Liver (tissue), 9 donors: Measurements from ENCODE around the gene PHAX. TPM values are rescaled to one million over a fixed set of nuclear protein-coding genes. Genes with fewer than 3 reads are reported as not detected.
"Not testable (repeated sequence)": the region's sequence is repeated elsewhere in the genome, so short reads cannot be mapped to it uniquely, and the experiment has no call there.

Experiments
- DNase-seq: peaks from one replicate; pipeline ENCODE4 v3.0.0-alpha.2; 2017; ENCODE audit warnings: low spot score
- H3K27ac ChIP-seq, 2 donors: one replicate each; pipeline ENCODE4 v1.7.0; 2013; ENCODE audit warnings: inconsistent platforms in 2 of 2, low read length in 2 of 2, control low read depth in 1 of 2, low read depth in 1 of 2, mild to moderate bottlenecking in 1 of 2
- H3K27me3 ChIP-seq, 4 donors: one replicate each; pipeline versions ENCODE4 v1.6.1 to v1.7.0; 2013; ENCODE audit warnings: low read length in 3 of 4, inconsistent platforms in 1 of 4, mild to moderate bottlenecking in 1 of 4, moderate library complexity in 1 of 4; ENCODE audit not compliant: control insufficient read depth in 4 of 4, insufficient read depth in 4 of 4
- H3K36me3 ChIP-seq, 4 donors: one replicate each; pipeline versions ENCODE4 v1.6.1 to v1.7.0; 2013; ENCODE audit warnings: low read length in 3 of 4, mild to moderate bottlenecking in 3 of 4, low read depth in 1 of 4, moderate library complexity in 1 of 4; ENCODE audit not compliant: control insufficient read depth in 4 of 4, insufficient read depth in 3 of 4
- H3K4me1 ChIP-seq, 4 donors: one replicate each; pipeline versions ENCODE4 v1.6.1 to v1.7.0; 2013; ENCODE audit warnings: low read length in 3 of 4, mild to moderate bottlenecking in 3 of 4, moderate library complexity in 1 of 4; ENCODE audit not compliant: control insufficient read depth in 4 of 4, insufficient read depth in 4 of 4
- H3K4me3 ChIP-seq, 3 donors: one replicate each; pipeline versions ENCODE4 v1.6.1 to v1.7.0; 2013; ENCODE audit warnings: low read length in 3 of 3, control low read depth in 1 of 3, low read depth in 1 of 3, mild to moderate bottlenecking in 1 of 3
- H3K9ac ChIP-seq, 2 donors: one replicate each; pipeline ENCODE4 v1.7.0; 2013; ENCODE audit warnings: low read length in 2 of 2, mild to moderate bottlenecking in 2 of 2, moderate library complexity in 2 of 2, control low read depth in 1 of 2, low read depth in 1 of 2
- H3K9me3 ChIP-seq, 4 donors: one replicate each; pipeline versions ENCODE4 v1.6.1 to v1.7.0; 2013; ENCODE audit warnings: low read length in 3 of 4; ENCODE audit not compliant: control insufficient read depth in 4 of 4
- ATF3 ChIP-seq: IDR thresholded peaks from 2 replicates; pipeline ENCODE4 v1.6.1; 2016; ENCODE audit warnings: antibody characterized with exemption
- FOXA1 ChIP-seq: IDR thresholded peaks from 2 replicates; pipeline ENCODE4 v1.6.1; 2016; ENCODE audit warnings: antibody characterized with exemption
- FOXA2 ChIP-seq: IDR thresholded peaks from 2 replicates; pipeline ENCODE4 v1.6.1; 2016; ENCODE audit warnings: antibody characterized with exemption
- GABPA ChIP-seq, 2 donors: IDR thresholded peaks in 1 of 2; conservative IDR thresholded peaks in 1 of 2; 2 replicates each; pipeline ENCODE4 v1.6.1; 2016; ENCODE audit warnings: antibody characterized with exemption in 2 of 2, mild to moderate bottlenecking in 1 of 2, moderate library complexity in 1 of 2
- HNF4A ChIP-seq, 2 donors: conservative IDR thresholded peaks; 2 replicates each; pipeline ENCODE4 v1.6.1; 2016; ENCODE audit warnings: antibody characterized with exemption in 2 of 2, mild to moderate bottlenecking in 2 of 2
- HNF4G ChIP-seq: IDR thresholded peaks from 2 replicates; pipeline ENCODE4 v1.6.1; 2016; ENCODE audit warnings: antibody characterized with exemption
- JUND ChIP-seq, 2 donors: IDR thresholded peaks; 2 replicates each; pipeline ENCODE4 v1.6.1; 2016; ENCODE audit warnings: antibody characterized with exemption in 2 of 2
- MAX ChIP-seq: IDR thresholded peaks from 2 replicates; pipeline ENCODE4 v1.6.1; 2016; ENCODE audit warnings: antibody characterized with exemption
- RAD21 ChIP-seq, 2 donors: IDR thresholded peaks; 2 replicates each; pipeline ENCODE4 v1.6.1; 2016; ENCODE audit warnings: antibody characterized with exemption in 2 of 2, mild to moderate bottlenecking in 2 of 2
- REST ChIP-seq: IDR thresholded peaks from 2 replicates; pipeline ENCODE4 v1.6.1; 2016; ENCODE audit warnings: antibody characterized with exemption, mild to moderate bottlenecking
- RXRA ChIP-seq, 2 donors: IDR thresholded peaks; 2 replicates each; pipeline ENCODE4 v1.6.1; 2017 to 2018; ENCODE audit warnings: antibody characterized with exemption in 2 of 2, mild to moderate bottlenecking in 1 of 2
- SP1 ChIP-seq: IDR thresholded peaks from 2 replicates; pipeline ENCODE4 v1.6.1; 2018; ENCODE audit warnings: antibody characterized with exemption, mild to moderate bottlenecking
- TAF1 ChIP-seq: conservative IDR thresholded peaks from 2 replicates; pipeline ENCODE4 v1.6.1; 2016; ENCODE audit warnings: antibody characterized with exemption, mild to moderate bottlenecking
- YY1 ChIP-seq: IDR thresholded peaks from 2 replicates; pipeline ENCODE4 v1.6.1; 2016; ENCODE audit warnings: antibody characterized with exemption, mild to moderate bottlenecking
- ZBTB33 ChIP-seq: IDR thresholded peaks from 2 replicates; pipeline ENCODE4 v1.6.1; 2016; ENCODE audit warnings: antibody characterized with exemption
- WGBS: extraction: QIAGEN DNeasy Blood & Tissue Kit; methylation state at CpG from one replicate; pipeline ENCODE4 v1.1.7; 2013; 5-methylcytosine and 5-hydroxymethylcytosine counted together
- polyA plus RNA-seq, 2 donors: library from polyadenylated mRNA; stranded (reverse) in 1 of 2; unstranded in 1 of 2; fragments of 200-250 nt in 1 of 2; fragments of >200 nt in 1 of 2; fragmentation: Nextera tagmentation in 1 of 2; extraction: Ambion mirVana in 1 of 2; gene quantifications; one replicate each; pipeline versions ENCODE4 v1.2.1 to v1.2.3, GENCODE V29; 2013 to 2015
- total RNA-seq, 2 donors: library from RNA; depleted of rRNA; stranded (reverse); fragments of >200 nt; gene quantifications; one replicate each; pipeline ENCODE4 v1.2.3, GENCODE V29; 2014
- donor health status: healthy.
- donor health status: healthy.
- donor health status: healthy.
- donor health status: healthy.
- donor health status: healthy.

PHAX gene
- total and polyA plus RNA-seq, 4 donors, result 10.3 to 32.6 (median 25.1) TPM

- H3K4me1 ChIP-seq, result peaks cover 16 to 40% (median 29%) of the 10 kb centered on the region in 4 donors
- no peak for DNase-seq
- TF ChIP-seq JUND (IDR thresholded peaks at IDR 0.05), result no peak
- no peak for TF ChIP-seq HNF4G
- no peaks in the 10 kb centered on the region for H3K27me3 ChIP-seq
- no peak overlapping the region for H3K4me3 ChIP-seq
- H3K36me3 ChIP-seq, result no peaks in the 10 kb centered on the region
- H3K27ac ChIP-seq, result peak overlapping the region in 1 of 2 donors; percentile 23
- H3K9me3 ChIP-seq, result peaks cover 0 to 3% (median 2%) of the 10 kb centered on the region in 4 donors
- H3K9ac ChIP-seq, result no peak overlapping the region
These were observed 46.3 kb downstream of the PHAX start for GRCh38 chr5:126647071-126647470.

GRCh38 chr5:126648471-126648870 lies 47.7 kb downstream of the PHAX start:
- Histone ChIP-seq H3K4me3 (peak overlapping the region in 2 of 3 donors; percentile 27 to 54), H3K9ac (peak overlapping the region in 1 of 2 donors; percentile 49), H3K36me3 (no peaks in the 10 kb centered on the region), H3K4me1 (peaks cover 16 to 44% (median 29%) of the 10 kb centered on the region in 4 donors), H3K27ac (peak overlapping the region; percentile 82 to 92), H3K27me3 (no peaks in the 10 kb centered on the region), H3K9me3 (peaks cover 0 to 3% (median 2%) of the 10 kb centered on the region in 4 donors)
- TF ChIP-seq HNF4G (no peak), TAF1 (no peak), REST (no peak), HNF4A (conservative IDR thresholded peaks at IDR 0.05) (peak in 1 of 2 donors; percentile 38), FOXA2 (no peak)
- WGBS, result 37% methylated on average over 4 of the region's 4 CpGs
- no peak for DNase-seq

- peak overlapping the region; percentile 82 to 92 for H3K27ac ChIP-seq
- H3K9ac ChIP-seq, result peak overlapping the region; percentile 65 to 92
- whole genome bisulfite sequencing, result 29% methylated on average over 7 of the region's 7 CpGs
- not testable (repeated sequence) for DNase-seq, H3K27me3 ChIP-seq, H3K9me3 ChIP-seq, H3K36me3 ChIP-seq
- peaks cover 16 to 48% (median 31%) of the 10 kb centered on the region in 4 donors for H3K4me1 ChIP-seq
- TF ChIP-seq MAX (peak; percentile 44), FOXA2 (peak; percentile 100), HNF4A (conservative IDR thresholded peaks at IDR 0.05) (peak; percentile 96), SP1 (peak; percentile 100), FOXA1 (peak; percentile 100), RXRA (IDR thresholded peaks at IDR 0.05) (peak; percentile 71 to 79), ZBTB33 (peak; percentile 34), GABPA (IDR thresholded peaks at IDR 0.05 in 1 of 2, conservative IDR thresholded peaks at IDR 0.05 in 1 of 2) (peak in 1 of 2 donors; percentile 29), YY1 (peak; percentile 68), ATF3 (peak; percentile 50), REST (peak; percentile 91), HNF4G (peak; percentile 88), JUND (IDR thresholded peaks at IDR 0.05) (peak; percentile 45 to 87), RAD21 (IDR thresholded peaks at IDR 0.05) (peak; percentile 42 to 53)
- peak overlapping the region in 1 of 3 donors; percentile 54 for H3K4me3 ChIP-seq
These were observed 48.3 kb downstream of the PHAX start for GRCh38 chr5:126649057-126649456.

- Histone ChIP-seq H3K9ac (peak overlapping the region; percentile 65 to 92), H3K27ac (peak overlapping the region; percentile 82 to 92), H3K4me1 (peaks cover 16 to 48% (median 37%) of the 10 kb centered on the region in 4 donors)
- H3K36me3 ChIP-seq, H3K27me3 ChIP-seq, DNase-seq, H3K4me3 ChIP-seq, H3K9me3 ChIP-seq: not testable (repeated sequence)
- 32% methylated on average over 6 of the region's 6 CpGs for WGBS
These were observed 49.0 kb downstream of the PHAX start for GRCh38 chr5:126649709-126650108.
